Activated CD4-positive, CD25-positive, alpha-beta regulatory T cell treated with anti-CD3 and anti-CD28 coated beads, Interleukin-2, amount 50 U/mL, for 24 hours (primary cell): Measurements from ENCODE around the gene DLL4.

Experiments
- ATAC-seq, 2 donors: fragments of 150-1000 bp; cut with Tn5 transposase; one replicate each; pipeline ENCODE4 v1.10.0; 2021; ENCODE audit warnings: mild to moderate bottlenecking in 1 of 2, moderate library complexity in 1 of 2

DLL4 gene

DNA sequence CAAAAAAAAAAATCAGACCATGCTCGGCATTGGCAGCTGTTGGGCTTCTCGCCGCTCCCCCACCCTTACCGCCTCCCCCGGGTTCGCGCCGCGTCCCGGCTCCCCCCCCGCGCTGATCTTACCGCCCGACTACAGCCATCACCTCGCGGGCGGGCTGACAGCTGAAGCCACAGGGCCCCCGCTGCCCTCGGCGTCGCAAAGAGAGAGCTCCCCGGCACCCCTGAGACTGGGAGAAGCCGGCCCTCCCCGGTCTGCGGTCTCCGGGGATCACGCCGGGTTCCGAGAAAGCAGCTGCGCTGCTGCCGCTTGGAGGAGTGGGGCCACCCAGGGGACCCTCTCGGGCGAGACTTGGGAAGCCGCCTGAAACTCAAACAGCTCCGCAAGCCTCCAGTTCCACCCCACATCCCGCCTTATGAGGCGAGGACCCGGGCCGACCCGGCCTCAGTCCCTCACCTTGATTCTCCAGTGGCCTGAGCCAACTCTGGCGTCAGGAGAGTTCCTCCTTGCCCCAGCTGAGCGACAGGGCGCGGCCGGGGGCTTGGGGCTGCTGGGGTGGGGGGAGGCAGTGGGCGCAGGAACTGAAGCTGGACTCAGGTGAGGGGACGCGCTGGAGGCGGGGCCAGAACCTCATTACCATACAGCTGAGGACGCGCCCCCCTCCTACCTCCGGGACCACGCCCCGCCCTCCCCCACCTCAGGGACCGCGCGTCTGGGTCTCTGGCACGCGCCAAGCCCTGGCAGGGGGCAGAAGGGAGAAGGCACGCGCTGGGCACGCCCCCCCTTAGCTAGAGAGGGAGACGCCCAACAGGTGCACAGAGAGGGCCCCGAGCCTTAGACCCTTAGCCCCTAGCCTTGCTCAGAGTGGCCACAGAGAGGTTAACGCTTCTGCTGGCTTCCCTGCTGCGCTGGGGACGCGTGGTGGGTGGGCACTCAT is 1.0 kb upstream of the DLL4 start:
- peak in 1 of 2 donors; percentile 7 for ATAC-seq

DNA sequence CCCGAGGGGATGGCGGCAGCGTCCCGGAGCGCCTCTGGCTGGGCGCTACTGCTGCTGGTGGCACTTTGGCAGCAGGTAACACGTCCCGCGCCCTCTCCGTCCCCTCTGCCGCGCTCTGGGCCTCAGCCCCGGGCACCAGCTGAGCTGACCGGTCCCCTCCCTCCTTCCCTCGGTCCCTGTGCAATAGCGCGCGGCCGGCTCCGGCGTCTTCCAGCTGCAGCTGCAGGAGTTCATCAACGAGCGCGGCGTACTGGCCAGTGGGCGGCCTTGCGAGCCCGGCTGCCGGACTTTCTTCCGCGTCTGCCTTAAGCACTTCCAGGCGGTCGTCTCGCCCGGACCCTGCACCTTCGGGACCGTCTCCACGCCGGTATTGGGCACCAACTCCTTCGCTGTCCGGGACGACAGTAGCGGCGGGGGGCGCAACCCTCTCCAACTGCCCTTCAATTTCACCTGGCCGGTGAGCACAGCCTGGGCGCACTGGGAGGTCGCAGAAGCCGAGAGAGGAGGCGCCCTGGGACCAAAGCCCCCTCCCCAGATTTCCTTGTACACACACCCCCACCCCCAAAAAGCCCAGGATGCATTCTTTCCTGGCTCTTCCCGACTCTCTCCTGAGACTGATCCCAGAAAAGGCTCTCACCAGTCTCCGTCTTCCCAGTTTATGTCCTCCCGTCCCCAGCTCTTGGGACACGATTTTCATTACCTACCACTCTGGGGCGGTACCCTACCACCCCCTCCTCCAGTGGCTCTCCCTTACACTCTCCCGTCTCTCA is 705 bp downstream of the DLL4 start:
- peak in 1 of 2 donors; percentile 7 for ATAC-seq

DNA sequence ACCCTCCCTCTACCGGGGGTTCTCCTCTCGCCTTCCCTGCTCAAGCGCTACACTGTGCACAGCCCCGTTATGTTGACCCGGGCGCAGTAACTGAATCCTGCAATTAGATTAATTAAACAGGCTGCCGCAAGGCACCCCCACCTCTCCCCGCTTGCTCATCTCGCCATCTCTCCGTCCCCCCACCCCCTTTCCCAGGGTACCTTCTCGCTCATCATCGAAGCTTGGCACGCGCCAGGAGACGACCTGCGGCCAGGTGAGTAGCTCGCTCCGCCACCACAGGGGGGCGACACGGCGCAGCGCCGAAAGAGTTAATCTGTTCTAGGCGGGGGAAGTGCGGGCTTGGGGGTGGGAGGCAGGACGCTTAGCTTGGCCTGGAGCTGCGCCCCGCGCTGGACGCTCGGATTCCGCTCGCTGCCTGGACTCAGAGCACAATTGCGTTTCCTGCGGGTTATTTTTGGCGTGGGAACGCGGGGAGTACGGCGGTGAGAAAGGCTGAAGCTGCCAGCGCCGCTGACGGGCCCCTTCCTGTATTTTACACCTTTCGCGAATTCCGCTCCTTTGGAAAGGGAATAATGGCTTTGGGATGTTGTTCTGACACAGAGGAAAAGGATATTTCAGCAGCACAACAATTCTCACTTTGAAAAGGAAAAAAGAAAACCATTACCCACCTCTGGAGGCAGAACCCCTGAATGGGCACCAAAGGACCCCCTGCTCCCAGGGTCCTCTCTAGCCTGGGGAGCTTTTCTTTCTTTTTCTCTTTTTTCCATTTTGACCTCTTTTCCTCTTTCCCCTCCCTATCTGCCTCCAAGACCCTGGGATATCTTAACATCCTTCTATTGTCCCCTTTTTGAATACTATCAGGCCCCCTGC is 1.5 kb downstream of the DLL4 start:
- ATAC-seq: peak; percentile 11 to 19

DNA sequence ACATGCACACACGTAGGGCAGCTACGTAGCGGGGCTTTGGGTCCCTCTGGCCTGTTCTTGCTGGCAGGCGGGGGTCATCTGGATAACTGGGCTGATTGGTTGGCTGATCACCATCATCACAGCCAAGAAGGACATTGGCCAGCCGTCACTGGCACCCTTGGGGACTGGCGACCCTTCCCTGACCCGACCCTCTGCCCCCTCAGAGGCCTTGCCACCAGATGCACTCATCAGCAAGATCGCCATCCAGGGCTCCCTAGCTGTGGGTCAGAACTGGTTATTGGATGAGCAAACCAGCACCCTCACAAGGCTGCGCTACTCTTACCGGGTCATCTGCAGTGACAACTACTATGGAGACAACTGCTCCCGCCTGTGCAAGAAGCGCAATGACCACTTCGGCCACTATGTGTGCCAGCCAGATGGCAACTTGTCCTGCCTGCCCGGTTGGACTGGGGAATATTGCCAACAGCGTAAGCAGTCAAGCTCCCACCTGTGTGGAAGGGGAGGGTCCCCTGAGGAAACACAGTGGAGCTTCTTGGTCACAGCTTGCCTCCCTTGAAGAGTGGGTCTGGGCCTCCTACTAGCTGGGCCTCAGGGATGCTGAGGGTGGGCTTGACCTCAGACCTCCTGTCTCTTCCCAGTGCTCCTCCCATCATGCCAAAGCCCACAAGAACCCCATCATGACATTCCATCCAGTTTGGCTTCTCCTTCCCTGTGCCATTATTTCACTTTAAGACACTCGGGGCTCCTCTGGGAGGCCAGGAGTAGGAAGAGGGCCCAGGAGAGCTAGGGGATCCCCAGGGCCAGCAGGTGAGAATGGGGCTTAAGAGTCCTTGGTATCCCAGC is 2.4 kb downstream of the DLL4 start:
- ATAC-seq: no peak

DNA sequence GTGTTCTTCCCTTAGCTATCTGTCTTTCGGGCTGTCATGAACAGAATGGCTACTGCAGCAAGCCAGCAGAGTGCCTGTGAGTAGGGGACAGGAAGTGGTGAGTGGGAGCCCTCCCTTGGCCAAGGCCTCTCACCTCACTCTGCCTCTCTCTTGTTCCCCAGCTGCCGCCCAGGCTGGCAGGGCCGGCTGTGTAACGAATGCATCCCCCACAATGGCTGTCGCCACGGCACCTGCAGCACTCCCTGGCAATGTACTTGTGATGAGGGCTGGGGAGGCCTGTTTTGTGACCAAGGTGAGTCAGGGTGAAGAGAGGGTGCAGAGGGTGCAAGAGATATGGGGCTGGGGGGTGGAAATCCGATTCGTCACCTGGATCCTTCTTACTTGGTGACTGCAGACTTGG is 3.0 kb downstream of the DLL4 start:
- no peak for ATAC-seq

DNA sequence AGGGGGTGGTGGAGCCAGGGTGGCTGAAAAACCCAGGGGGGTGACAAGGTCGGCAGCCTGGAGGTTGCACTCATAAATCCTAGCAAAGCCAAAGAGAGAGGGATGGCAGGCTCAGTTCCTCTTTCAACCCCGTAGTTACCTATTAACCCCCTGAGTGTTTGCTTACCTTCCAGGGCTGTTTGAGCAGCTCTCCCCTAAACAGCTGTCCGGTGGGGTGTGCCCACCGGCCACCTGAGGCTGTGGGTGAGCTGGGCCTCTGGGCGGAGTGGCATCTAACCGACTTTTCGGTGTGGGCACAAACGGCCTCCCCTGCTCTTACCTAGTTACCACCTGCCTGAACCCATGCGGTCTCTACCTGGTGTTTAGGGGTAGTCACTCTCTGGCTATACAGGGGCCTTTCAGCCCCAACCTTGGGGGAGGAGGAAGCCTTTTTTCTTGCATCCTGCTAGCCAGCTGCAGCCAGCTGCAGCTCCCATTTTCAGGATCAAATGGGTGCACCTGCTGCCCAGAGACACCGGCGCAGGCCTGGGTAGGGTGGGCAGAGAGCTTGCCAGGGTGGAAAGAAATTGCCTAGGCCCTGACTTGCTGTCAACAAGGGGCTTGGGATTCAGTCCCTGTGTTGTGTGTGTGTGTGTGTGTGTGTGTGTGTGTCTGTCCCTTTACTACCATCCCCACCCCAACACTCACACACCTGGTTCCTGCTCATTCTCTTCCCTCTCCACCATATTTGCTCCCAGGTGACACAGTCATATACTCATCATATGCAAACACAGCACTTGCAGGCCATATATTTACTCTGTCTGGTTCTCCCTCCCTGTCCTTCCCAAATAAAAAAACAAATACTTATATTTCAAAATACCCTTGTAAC is 3.7 kb downstream of the DLL4 start:
- ATAC-seq: no peak

DNA sequence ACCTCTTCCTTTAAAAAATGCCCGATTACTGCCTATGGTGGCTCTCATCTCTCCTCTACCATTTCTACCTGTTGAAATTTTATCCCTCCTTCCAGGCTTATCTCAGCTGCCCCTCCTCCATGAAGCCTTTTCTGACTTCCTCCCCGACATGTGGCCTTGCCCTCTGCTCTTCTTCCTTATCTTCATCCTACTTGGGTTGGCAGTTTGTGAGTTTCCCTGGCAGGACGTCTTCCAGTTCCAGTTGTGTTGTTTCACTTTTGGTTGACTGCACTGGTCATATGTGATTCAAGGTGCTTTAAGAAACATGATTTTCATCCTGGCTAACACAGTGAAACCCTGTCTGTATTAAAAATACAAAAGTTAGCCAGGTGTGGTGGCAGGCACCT is 4.4 kb downstream of the DLL4 start:
- no peak for ATAC-seq

DNA sequence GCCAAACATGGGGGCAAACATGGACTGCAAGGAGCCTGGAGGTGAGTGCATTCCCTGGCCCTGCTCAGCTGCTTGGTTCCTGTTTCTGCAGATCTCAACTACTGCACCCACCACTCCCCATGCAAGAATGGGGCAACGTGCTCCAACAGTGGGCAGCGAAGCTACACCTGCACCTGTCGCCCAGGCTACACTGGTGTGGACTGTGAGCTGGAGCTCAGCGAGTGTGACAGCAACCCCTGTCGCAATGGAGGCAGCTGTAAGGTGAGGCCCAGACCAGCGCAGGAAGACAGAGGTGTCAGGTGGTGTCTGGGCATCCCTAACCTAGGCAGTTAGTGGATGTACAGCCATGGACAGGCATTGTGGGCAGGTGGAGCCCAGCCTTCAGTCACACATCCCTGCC is 5.3 kb downstream of the DLL4 start:
- no peak for ATAC-seq

DNA sequence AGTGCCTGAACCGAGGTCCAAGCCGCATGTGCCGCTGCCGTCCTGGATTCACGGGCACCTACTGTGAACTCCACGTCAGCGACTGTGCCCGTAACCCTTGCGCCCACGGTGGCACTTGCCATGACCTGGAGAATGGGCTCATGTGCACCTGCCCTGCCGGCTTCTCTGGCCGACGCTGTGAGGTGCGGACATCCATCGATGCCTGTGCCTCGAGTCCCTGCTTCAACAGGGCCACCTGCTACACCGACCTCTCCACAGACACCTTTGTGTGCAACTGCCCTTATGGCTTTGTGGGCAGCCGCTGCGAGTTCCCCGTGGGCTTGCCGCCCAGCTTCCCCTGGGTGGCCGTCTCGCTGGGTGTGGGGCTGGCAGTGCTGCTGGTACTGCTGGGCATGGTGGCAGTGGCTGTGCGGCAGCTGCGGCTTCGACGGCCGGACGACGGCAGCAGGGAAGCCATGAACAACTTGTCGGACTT is 7.1 kb downstream of the DLL4 start:
- ATAC-seq: no peak

DNA sequence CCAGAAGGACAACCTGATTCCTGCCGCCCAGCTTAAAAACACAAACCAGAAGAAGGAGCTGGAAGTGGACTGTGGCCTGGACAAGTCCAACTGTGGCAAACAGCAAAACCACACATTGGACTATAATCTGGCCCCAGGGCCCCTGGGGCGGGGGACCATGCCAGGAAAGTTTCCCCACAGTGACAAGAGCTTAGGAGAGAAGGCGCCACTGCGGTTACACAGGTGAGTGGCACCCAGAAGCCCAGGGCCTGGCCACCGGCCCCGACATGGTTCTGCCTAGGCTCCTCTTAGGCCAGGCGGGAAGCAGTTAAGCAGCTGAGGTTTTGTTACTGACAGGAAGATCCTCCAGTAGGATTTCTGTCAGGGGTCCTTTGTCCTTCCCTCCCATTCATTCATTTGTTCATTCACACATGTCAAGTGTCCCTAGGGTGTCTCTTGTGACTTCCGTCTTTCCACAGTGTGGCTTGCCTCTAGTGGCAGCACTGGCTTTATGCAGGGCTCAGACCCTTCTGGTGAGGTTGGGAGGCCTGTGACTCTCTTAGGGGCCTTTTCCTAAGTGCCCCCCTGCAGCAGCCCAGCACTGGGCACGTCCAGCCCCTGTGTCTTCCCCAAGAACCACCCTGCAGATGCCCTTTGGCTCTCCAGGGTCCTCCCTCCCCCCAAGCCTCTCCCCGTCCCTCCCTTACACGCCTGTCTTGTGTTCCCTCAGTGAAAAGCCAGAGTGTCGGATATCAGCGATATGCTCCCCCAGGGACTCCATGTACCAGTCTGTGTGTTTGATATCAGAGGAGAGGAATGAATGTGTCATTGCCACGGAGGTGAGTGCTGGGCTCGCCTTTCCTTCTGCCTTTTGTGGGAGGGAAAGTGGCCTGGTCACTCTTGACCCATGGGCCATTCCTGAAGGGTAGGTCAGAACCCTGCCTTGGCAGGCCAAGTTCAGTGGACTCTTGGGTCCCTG is 7.8 kb downstream of the DLL4 start:
- no peak for ATAC-seq

DNA sequence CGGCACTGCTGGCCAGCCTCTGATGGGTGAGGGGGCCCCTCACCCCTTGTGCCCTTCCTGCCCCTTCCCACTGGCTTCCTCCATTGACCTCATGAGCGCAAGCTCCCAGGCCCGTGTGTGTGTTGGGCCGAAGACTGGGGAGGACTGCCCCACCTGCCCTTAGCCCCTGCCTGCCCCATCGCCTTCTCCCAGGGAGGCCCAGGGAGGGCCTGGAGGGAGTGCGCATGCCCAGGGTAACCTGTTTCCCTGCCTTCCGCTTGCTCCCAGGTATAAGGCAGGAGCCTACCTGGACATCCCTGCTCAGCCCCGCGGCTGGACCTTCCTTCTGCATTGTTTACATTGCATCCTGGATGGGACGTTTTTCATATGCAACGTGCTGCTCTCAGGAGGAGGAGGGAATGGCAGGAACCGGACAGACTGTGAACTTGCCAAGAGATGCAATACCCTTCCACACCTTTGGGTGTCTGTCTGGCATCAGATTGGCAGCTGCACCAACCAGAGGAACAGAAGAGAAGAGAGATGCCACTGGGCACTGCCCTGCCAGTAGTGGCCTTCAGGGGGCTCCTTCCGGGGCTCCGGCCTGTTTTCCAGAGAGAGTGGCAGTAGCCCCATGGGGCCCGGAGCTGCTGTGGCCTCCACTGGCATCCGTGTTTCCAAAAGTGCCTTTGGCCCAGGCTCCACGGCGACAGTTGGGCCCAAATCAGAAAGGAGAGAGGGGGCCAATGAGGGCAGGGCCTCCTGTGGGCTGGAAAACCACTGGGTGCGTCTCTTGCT is 8.8 kb downstream of the DLL4 start:
- ATAC-seq: no peak

DNA sequence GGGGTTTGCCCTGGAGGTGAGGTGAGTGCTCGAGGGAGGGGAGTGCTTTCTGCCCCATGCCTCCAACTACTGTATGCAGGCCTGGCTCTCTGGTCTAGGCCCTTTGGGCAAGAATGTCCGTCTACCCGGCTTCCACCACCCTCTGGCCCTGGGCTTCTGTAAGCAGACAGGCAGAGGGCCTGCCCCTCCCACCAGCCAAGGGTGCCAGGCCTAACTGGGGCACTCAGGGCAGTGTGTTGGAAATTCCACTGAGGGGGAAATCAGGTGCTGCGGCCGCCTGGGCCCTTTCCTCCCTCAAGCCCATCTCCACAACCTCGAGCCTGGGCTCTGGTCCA is 9.4 kb downstream of the DLL4 start:
- ATAC-seq: no peak

DNA sequence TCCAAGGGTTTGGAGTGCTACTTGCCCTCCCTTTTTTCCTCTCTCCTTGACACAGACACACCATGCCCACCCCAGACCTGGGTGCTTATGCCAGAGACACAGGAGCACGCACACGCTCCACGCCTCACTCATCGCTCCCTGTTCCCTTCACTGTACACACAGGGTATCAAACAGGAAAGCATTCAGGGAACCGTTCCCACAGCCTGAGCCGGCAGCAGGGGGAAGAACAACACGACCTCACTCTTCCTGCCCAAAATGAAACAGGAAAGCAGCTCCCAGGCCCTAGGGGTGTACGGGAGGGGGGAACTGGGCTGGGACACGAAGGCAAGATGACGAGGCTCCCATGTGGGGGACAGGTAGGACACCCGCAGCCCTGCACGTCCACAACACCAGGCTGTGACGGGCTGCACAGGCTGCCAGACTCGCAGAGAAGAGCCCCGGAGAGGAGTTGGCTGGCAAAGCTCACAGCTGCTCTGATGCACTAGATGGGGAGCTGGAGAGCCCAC is 11.2 kb downstream of the DLL4 start:
- ATAC-seq: no peak

DNA sequence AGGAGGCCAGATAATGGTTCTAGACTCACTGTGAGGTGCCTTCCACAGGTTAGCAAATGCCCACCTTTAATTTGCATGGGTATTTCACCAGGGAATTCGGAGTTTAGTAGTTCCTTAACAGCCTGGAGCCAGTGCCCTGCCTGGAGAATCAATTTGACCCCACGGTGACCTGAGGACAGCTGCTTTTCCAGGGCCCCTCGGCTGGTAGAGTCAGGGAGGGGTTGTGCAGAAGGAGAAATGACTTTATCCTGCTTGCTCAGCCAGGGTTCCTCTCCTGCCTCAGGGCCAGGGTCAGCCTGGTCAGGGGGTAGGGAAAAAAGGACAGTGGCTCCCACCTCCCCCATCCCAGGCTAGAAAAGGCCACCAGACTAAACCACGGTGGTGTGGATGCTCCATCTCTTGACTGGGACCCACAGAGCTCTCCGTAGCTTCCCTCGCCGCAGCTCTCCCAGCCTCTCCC is 12.0 kb downstream of the DLL4 start:
- ATAC-seq: no peak

DNA sequence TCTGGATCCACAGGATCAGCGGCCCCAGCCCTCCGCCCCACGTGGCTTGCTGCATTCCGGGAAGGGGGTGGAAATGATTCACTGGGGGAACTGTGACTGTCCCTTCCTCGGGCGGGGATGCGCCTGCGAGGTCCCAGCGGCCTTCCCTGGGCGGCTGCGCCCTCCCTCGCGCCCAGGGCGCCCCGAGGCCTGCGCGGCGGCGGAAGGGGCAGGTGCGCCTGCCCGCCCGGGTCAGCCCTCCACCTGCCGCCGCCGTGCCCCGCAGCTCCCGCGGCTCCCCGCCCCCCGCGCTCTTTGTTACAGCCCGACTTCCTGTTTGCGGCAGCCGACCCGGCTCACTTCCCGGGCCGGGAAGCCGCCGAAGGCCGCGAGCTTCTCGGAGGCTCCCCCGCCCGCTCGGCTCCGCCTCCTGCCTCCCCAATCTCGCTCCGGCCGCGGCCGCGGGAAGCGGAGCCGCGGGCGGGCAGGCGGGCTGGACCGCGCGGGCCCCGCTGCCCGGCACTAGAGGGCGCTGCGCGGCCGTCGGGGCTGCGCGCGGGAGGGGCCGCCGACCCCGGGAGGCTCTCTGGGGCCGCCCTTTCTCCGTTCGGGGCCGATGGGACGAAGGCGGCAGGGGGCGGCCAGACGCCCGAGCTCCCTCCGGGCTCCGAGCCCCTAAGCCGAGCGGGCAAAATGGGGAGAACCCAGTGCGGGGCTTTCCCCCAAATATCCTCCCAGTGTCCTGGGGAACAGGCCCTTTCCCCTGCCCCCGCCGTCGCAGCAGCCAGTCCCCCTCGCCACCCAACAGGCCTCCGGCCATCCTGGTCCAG is 12.6 kb downstream of the DLL4 start:
- ATAC-seq: peak; percentile 79 to 82

DNA sequence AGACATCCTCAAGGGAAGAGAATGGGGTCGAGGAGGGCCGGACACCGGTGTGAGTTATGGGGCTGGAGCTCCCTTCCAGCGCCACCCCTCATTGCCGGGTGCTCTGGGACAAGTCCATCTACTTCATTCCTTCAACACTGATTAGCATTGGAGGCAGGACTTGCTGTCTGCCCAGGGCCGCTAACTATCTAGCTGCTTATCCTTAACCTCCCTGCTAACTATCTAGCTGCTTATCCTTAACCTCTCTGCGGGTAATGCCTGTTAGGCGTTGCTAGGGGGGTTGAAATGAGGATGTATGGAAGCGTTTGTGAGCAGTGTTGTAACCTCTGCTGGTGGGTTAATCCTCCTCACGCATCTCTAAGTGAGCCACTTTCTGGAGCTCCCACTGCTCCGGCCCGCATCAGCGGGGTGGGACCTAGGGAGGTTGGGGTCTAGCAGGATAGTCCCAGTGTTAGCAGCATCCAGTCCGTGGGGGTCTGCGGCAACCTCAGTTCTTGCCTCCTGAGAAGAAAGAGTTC is 13.3 kb downstream of the DLL4 start:
- ATAC-seq: no peak

DNA sequence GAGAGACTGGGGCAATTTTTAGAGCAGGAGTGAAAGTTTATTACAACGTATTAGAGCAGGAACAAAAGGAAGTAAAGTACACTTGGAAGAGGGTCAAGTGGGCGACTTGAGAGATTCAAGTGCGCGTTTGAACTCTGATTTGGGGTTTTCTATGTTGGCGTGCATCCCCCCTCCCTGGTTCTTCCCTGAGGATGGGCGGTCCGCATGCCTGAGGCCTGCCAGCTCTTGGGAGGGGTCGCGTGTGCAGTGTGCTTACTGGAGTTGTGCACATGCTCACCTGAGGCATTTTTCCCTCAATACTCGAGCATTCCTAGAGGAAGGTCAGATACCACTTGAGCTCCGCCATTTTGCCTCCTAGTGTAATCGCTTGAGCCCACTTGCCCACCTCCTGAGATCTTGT is 13.7 kb downstream of the DLL4 start:
- ATAC-seq: no peak
